Caco-2 (cell line): ENCODE data around the gene COQ8A. TPM values are rescaled to one million over a fixed set of nuclear protein-coding genes. Genes with fewer than 3 reads are reported as not detected.

Experiments
- Bru-seq: library from RNA; stranded (reverse); fragments of 400-500 nt; gene quantifications from one replicate; lab custom pipeline; 2021; lab: Mats Ljungman, UMichigan
- BruChase-seq, 2 experiments: library from RNA; stranded (reverse); fragments of 400-500 nt; gene quantifications; one replicate each; lab custom pipeline; 2021; lab: Mats Ljungman, UMichigan
- BruUV-seq: library from RNA; stranded (reverse); fragments of 400-500 nt; replicated peaks from 2 replicates; lab custom pipeline; 2021; lab: Mats Ljungman, UMichigan
- CTCF ChIA-PET: fragments of 300-600 bp; sonication (Branson Sonifier 250); formaldehyde crosslinking; loops from one replicate; lab custom pipeline; 2022; ENCODE audit warnings: antibody characterized with exemption; lab: Charles Lee
- POLR2A ChIA-PET: fragments of 300-600 bp; sonication (Branson Sonifier 250); formaldehyde crosslinking; loops from one replicate; lab custom pipeline; 2022; ENCODE audit warnings: antibody characterized with exemption; lab: Charles Lee
- DNase-seq, 2 experiments: peaks; one replicate each; pipeline versions ENCODE4 v3.0.0 to v3.0.0-alpha.2; 2020 to 2022
- H3K27me3 ChIP-seq: replicated peaks from 2 replicates; pipeline ENCODE4 v1.6.0; 2011; ENCODE audit warnings: low read length; ENCODE audit not compliant: control insufficient read depth, insufficient read depth
- H3K36me3 ChIP-seq: 2 replicates; pipeline ENCODE4 v1.5.1; 2011; ENCODE audit warnings: low read length; ENCODE audit not compliant: control insufficient read depth, insufficient read depth
- H3K4me1 ChIP-seq: fragments of 250-450 bp; sonication (Bioruptor Pico); 2 replicates; pipeline ENCODE4 v1.5.1; 2020; ENCODE audit warnings: mild to moderate bottlenecking
- H3K4me3 ChIP-seq: 2 replicates; pipeline ENCODE4 v1.5.1; 2011; ENCODE audit warnings: low read depth, mild to moderate bottlenecking, control low read depth, low read length
- H3K9me3 ChIP-seq: fragments of 250-450 bp; sonication (Bioruptor Pico); 2 replicates; pipeline ENCODE4 v1.5.1; 2020; ENCODE audit warnings: mild to moderate bottlenecking, moderate library complexity
- H3K27ac Mint-ChIP-seq: one replicate; pipeline ENCODE4 v1.8.0; 2022; ENCODE audit warnings: mixed read lengths; ENCODE audit not compliant: unreplicated experiment
- H3K27me3 Mint-ChIP-seq: one replicate; pipeline ENCODE4 v1.8.0; 2022; ENCODE audit warnings: mixed read lengths; ENCODE audit not compliant: insufficient read depth, unreplicated experiment
- H3K36me3 Mint-ChIP-seq: one replicate; pipeline ENCODE4 v1.8.0; 2022; ENCODE audit warnings: mild to moderate bottlenecking, mixed read lengths; ENCODE audit not compliant: insufficient read depth, unreplicated experiment
- H3K4me1 Mint-ChIP-seq: one replicate; pipeline ENCODE4 v1.8.0; 2022; ENCODE audit warnings: low read depth, mixed read lengths; ENCODE audit not compliant: unreplicated experiment
- H3K4me3 Mint-ChIP-seq: one replicate; pipeline ENCODE4 v1.8.0; 2022; ENCODE audit warnings: mild to moderate bottlenecking, moderate library complexity, mixed read lengths; ENCODE audit not compliant: unreplicated experiment
- H3K9me3 Mint-ChIP-seq: one replicate; pipeline ENCODE4 v1.8.0; 2022; ENCODE audit warnings: mixed read lengths; ENCODE audit not compliant: unreplicated experiment
- CTCF ChIP-seq, 2 experiments: fragments of 200-600 bp in 1 of 2; IDR thresholded peaks; 1 replicate in 1 of 2; 2 replicates in 1 of 2; pipeline versions ENCODE4 v1.5.1 to v1.8.0; 2011 to 2022; ENCODE audit warnings: antibody characterized with exemption in 1 of 2, control low read depth in 1 of 2, inconsistent platforms in 1 of 2, low read depth in 1 of 2, low read length in 1 of 2, mild to moderate bottlenecking in 1 of 2, moderate library complexity in 1 of 2; ENCODE audit not compliant: insufficient read depth in 1 of 2, severe bottlenecking in 1 of 2, unreplicated experiment in 1 of 2
- intact Hi-C: fragments of 100-400 bp; cut with micrococcal nuclease; formaldehyde crosslinking; loops from one replicate; pipeline ENCODE4 v1.10.0; 2022; ENCODE audit not compliant: unreplicated experiment
- long read RNA-seq: library from polyadenylated mRNA; stranded (forward); transcript quantifications from one replicate; pipeline ENCODE4 v2.0.0, GENCODE V29; 2022
- total RNA-seq: library from RNA; stranded (reverse); gene quantifications from 2 replicates; pipeline ENCODE4 v1.2.3, GENCODE V29; 2022

COQ8A gene
- total RNA-seq: 50.0 and 57.2 TPM in 2 replicates
- Bru-seq, nascent RNA: percentile 56 among the genes with signal in this experiment
- percentile 60 among the genes with signal in this experiment for BruChase-seq, experiment 1, labeled RNA remaining after a 2-hour chase
- percentile 62 among the genes with signal in this experiment for BruChase-seq, experiment 2, labeled RNA remaining after a 6-hour chase
- long read RNA-seq, transcript COQ8A-201 (15 exons, 2,872 nt): major isoform, 95 of 129 reads
- long read RNA-seq, partial matches to known transcripts: 12 of 129 reads
- long read RNA-seq, other reads (novel, unspliced or antisense): 22 of 129 reads

DNA sequence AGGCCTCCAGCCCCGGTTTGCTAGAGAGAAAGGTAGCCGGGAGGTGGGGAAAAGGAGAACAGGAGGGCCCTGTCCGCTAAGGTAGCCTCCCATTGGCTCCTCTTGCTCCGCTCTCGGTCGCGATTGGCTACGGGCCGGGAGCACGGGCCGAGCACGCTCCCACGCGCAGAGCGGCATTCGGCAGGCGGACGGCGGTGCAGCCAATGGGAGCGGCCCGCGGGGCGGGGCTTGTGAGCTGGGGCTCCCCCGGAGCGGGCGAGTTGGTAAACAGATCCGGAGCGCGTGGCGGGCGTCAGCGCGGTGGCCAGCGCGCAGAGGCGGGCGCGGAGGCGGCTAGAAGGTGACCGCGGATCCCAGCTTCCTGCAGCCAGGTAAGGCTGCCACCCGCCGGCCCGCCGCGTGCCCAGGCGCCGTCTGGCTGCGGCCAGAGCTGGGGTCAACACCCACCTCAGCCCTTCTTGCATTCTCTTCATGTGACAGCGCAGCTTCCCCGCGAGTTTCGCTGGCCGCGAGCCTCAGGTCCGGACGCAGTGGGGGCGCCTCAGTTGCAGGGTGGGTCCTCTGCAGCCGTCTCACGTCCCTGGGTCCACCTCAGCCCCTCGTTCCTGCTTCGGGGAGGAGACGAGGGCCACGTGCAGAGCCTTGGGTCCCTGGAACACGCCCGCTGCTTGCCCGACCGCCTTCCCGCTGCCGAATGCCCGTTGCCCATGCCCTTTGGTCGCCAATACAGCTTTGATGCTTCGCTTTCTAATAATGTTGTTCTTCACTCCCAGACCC lies at the start of gene COQ8A:
COQ8A (plus strand) TSS at position 266 of the 777 bp plus-strand sequence. CDS start 21,092 bp downstream, outside the sequence.
- no peaks in the 10 kb centered on the region for H3K27me3 ChIP-seq
- CTCF ChIA-PET: no interaction called here
- DNase-seq: peak; percentile 99
- Mint-ChIP-seq H3K4me3 (peak within 1 kb of the TSS; percentile 96), H3K27ac (peak within 1 kb of the TSS; percentile 91), H3K27me3 (no peaks in the 10 kb centered on the region), H3K9me3 (peaks cover 7% of the 10 kb centered on the region), H3K36me3 (peaks cover 49% of the 10 kb centered on the region), H3K4me1 (peaks cover 42% of the 10 kb centered on the region)
- TF ChIP-seq CTCF (IDR thresholded peaks at IDR 0.05; ENCODE audit: insufficient read depth in 1 of 2, low read depth in 1 of 2, low read length in 1 of 2, severe bottlenecking in 1 of 2, unreplicated experiment in 1 of 2): no peak
- H3K36me3 ChIP-seq: no peaks in the 10 kb centered on the region
- no peaks in the 10 kb centered on the region for H3K9me3 ChIP-seq
- no TSS peak for BruUV-seq
- POLR2A ChIA-PET: no interaction called here
- intact Hi-C loops: loop anchor here (5.0 kb wide), 1 partner anchor 68 kb away; the partner anchor contains the start of gene PSEN2
- peak within 1 kb of the TSS; percentile 86 for H3K4me3 ChIP-seq
- H3K4me1 ChIP-seq: peaks cover 32% of the 10 kb centered on the region

DNA sequence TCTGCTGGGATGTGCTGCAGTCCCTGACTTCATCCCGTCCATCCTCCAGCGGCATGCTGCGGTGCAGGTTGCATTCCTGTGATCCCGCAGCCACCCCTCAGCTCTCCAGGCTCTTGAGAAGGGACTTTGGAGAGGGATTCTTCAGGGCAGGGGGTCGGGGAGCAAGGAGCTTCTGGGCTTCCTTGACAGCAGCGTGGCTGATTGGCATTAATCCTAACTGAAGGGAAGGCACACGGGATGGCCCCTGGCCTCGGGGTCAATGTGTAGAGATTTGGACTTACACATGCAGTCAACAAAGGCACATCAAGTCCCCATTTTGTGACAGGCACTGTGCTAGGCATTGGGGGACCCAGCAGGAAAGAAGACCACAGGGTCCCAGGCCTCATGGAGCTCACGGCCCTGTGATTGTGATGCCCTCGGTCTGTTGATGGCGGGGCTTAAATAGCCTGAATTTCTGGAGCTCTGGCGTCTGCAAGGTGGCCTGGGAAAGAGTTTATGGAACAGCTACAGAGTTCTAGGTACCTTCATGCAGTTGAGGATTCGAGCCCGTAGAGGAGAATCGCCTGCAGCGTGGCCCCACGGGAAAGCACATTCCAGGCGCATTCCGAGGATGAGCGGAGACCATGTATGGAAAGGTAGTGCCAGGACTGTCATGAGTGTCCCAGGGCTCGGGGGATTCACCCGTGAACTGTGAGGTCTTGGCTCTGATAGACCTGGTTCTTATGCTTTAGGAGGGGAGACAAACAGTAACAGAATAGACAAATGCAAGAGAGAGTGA lies 49.6 kb upstream of the COQ8A start:
- DNase-seq: no peak
- H3K27me3 Mint-ChIP-seq: no peaks in the 10 kb centered on the region
- intact Hi-C loops: no loop called here
- Histone ChIP-seq H3K4me1 (no peaks in the 10 kb centered on the region), H3K36me3 (no peaks in the 10 kb centered on the region; the same call in 1 of the 2 replicates), H3K27me3 (no peaks in the 10 kb centered on the region), H3K9me3 (no peaks in the 10 kb centered on the region), H3K4me3 (no peak overlapping the region)
- no peaks in the 10 kb centered on the region for H3K4me1 Mint-ChIP-seq
- no peak overlapping the region for H3K27ac Mint-ChIP-seq
- BruUV-seq: no TSS peak
- POLR2A ChIA-PET: interaction anchor here (0.5 kb wide), 1 partner anchor 432 kb away, joined by 3 read pairs; no protein-coding TSS in a partner anchor
- H3K9me3 Mint-ChIP-seq: no peaks in the 10 kb centered on the region
- CTCF ChIA-PET: interaction anchor here (0.7 kb wide), 1 partner anchor 23 kb away, joined by 6 read pairs; no protein-coding TSS in a partner anchor
- peaks cover 5% of the 10 kb centered on the region for H3K36me3 Mint-ChIP-seq
- no peak overlapping the region for H3K4me3 Mint-ChIP-seq
- TF ChIP-seq CTCF (IDR thresholded peaks at IDR 0.05; ENCODE audit: insufficient read depth in 1 of 2, low read depth in 1 of 2, low read length in 1 of 2, severe bottlenecking in 1 of 2, unreplicated experiment in 1 of 2): no peak
